ENCODE results near the gene PCDHGC4.
A peak's percentile ranks its signal among the peaks of the same experiment; 100 is the strongest.

PCDHGC4 gene

GRCh38 chr5:141484641-141485311 lies at the start of gene PCDHGC4:
Gene PCDHGC4 (plus strand): TSS chr5:141485030. CDS start chr5:141485174, 144 bp downstream.
- peak; percentile 22 for DNase-seq

DNA sequence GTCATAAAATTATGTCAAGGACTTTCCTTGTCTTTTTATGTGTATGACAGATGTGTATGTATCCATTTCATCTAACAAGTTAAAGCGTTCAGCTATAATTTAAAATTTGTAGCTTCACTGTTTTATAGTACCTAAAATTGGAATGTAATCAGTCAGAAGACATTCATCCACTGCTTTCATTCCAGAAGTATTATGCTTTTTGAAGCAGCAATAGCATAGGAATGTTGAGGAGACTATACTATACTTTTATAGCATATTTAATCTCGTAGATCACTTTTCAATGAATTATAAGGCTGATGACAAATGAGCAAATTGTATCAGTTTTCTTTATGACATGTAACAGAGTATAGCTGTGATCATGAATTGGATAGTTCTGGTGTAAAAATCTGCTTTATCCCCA lies 47.6 kb upstream of the PCDHGC4 start:
- DNase-seq: no peak

GRCh38 chr5:141439411-141440141 lies 45.3 kb upstream of the PCDHGC4 start:
- no peak for DNase-seq

DNA sequence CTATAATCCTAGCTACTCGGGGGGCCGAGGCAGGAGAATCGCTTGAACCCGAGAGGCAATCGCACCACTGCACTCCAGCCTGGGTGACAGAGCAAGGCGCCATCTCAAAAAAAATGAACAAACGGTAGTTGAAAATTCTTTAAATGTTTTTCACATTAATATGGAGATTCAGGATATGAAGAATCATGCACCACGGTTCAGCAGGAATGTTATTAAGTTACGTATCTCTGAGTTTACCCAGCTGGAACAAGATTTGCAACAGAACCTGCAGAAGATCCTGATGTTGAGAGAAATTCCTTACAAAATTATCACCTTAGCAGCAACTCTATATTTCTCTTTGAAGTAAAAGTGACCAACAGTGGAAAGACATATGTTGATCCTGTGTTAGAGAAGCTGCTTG lies 44.5 kb upstream of the PCDHGC4 start:
- no peak for DNase-seq

- DNase-seq: no peak
These were observed 43.2 kb upstream of the PCDHGC4 start for GRCh38 chr5:141441571-141442170.

DNA sequence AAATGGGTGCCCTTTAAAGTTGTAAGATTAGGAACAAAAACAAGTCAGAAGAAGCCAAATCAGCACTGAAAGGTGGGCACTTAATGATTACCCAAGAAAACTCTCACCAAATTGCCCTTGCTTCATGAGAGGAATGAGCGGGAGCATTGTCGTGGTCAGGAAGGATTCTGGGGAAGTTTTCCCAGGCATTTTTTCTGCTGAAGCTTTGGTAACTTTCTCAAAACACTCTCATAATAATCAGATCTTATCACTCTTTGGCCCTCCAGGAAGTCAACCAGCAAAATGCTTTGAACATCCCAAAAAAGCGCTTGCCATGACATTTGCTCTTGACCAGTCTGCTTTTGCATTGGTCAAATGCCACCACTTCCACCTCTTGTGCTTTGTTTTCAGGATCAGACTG lies 19.5 kb upstream of the PCDHGC4 start:
- no peak for DNase-seq

DNA sequence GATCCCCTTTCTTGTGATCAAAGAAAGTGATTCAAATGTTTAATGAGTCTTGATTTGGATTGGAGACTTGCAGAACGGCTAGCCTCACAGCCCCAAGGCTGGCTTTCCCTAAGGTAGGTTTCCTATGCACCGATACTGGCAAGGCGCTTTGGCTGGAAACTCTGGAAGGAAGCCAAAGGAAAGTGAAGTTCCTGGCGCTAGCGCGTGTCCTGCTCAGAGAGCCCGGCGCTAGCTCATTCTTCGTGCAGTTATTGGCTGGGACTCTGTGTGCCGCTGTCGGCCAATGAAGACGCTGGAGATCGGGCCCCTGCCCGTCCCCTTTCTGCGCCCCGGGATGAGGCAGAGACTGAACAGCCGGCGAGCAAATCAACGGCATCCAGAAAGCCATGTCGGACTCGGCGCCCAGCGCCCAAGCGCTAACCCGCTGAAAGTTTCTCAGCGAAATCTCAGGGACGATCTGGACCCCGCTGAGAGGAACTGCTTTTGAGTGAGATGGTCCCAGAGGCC lies 9.2 kb upstream of the PCDHGC4 start, which contains the start of gene PCDHGC3:
Gene PCDHGC3 (plus strand): TSS at position 342 of the 507 bp plus-strand sequence. CDS start 151 bp downstream, at position 493.
- peak; percentile 74 for DNase-seq

- DNase-seq: peak; percentile 41
These were observed 8.5 kb upstream of the PCDHGC4 start for GRCh38 chr5:141476132-141476911.

DNA sequence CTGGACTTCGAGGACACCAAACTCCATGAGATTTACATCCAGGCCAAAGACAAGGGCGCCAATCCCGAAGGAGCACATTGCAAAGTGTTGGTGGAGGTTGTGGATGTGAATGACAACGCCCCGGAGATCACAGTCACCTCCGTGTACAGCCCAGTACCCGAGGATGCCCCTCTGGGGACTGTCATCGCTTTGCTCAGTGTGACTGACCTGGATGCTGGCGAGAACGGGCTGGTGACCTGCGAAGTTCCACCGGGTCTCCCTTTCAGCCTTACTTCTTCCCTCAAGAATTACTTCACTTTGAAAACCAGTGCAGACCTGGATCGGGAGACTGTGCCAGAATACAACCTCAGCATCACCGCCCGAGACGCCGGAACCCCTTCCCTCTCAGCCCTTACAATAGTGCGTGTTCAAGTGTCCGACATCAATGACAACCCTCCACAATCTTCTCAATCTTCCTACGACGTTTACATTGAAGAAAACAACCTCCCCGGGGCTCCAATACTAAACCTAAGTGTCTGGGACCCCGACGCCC lies 7.7 kb upstream of the PCDHGC4 start:
- DNase-seq: no peak

DNA sequence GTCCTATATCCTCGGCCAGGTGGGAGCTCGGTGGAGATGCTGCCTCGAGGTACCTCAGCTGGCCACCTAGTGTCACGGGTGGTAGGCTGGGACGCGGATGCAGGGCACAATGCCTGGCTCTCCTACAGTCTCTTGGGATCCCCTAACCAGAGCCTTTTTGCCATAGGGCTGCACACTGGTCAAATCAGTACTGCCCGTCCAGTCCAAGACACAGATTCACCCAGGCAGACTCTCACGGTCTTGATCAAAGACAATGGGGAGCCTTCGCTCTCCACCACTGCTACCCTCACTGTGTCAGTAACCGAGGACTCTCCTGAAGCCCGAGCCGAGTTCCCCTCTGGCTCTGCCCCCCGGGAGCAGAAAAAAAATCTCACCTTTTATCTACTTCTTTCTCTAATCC lies 7.0 kb upstream of the PCDHGC4 start:
- DNase-seq: no peak

DNA sequence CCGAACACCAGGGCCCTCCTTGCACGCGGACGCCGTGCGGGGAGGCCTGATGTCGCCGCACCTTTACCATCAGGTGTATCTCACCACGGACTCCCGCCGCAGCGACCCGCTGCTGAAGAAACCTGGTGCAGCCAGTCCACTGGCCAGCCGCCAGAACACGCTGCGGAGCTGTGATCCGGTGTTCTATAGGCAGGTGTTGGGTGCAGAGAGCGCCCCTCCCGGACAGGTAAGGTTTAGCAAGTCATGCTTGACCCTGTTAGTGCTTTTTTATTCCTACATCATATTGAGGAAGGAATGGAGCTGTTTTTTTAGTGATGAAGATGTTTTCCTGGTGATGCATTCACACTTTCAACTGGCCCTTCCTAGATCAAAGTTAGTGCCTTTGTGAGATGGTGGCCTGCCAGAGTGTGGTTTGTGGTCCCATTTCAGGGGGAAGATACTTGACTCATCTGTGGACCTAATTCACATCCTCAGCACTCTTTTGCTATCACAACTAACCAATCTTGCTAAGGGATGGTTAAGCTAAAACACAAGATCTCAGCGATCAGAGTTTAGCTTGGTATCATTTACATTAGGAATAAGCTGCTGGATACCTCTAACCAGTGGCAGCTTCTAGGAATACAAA lies 6.4 kb upstream of the PCDHGC4 start:
- DNase-seq: no peak

DNA sequence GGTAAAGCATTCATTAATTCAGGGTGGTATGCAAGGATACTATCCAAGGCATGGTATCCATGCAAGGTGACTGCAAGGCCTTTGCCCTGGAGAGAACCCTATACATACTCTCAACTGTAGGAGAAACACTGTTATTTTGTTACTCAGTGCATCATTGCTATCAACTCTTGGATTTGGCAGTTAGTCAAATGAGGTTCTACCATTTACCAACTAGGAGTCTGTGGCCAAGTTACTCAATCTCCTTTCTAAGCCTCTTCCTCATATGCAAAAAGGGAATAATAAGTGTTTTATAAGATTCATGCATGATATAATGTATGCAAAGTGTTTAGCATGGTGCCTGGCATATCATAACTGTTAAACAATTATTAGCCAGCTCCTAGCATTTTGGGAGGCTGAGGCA lies 5.1 kb upstream of the PCDHGC4 start:
- DNase-seq: peak; percentile 53

- DNase-seq: no peak
These were observed 928 bp upstream of the PCDHGC4 start for GRCh38 chr5:141483902-141484301.

- DNase-seq: no peak
These were observed 555 bp upstream of the PCDHGC4 start for GRCh38 chr5:141484310-141484640.

DNA sequence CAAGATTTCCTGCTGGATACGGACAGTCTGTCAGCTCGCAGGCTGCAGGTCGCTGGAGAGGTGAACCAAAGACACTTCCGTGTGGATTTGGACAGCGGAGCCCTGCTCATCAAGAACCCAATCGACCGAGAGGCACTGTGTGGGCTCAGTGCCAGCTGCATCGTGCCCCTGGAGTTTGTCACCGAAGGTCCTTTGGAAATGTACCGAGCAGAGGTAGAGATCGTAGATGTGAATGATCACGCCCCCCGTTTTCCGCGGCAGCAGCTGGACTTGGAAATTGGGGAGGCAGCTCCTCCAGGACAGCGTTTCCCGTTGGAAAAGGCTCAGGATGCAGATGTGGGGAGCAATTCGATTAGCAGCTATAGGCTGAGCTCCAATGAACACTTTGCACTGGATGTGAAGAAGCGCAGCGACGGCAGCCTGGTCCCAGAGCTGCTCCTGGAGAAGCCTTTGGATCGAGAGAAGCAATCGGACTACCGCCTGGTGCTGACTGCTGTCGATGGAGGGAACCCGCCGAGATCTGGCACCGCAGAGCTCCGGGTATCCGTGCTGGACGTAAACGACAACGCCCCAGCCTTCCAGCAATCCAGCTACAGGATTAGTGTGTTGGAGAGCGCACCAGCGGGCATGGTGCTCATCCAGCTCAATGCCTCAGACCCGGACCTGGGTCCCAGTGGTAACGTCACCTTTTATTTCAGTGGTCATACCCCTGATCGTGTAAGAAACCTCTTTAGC lies 658 bp downstream of the PCDHGC4 start:
- no peak for DNase-seq

DNA sequence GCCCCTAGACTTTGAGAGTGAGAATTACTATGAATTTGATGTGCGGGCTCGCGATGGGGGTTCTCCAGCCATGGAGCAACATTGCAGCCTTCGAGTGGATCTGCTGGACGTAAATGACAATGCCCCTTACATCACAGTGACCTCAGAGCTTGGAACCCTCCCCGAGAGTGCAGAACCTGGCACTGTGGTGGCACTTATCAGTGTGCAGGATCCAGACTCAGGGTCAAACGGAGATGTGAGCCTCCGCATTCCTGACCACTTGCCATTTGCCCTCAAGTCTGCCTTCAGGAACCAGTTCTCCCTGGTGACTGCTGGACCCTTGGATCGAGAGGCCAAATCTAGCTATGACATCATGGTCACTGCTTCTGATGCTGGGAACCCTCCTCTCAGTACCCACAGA lies 1.3 kb downstream of the PCDHGC4 start:
- DNase-seq: no peak

DNA sequence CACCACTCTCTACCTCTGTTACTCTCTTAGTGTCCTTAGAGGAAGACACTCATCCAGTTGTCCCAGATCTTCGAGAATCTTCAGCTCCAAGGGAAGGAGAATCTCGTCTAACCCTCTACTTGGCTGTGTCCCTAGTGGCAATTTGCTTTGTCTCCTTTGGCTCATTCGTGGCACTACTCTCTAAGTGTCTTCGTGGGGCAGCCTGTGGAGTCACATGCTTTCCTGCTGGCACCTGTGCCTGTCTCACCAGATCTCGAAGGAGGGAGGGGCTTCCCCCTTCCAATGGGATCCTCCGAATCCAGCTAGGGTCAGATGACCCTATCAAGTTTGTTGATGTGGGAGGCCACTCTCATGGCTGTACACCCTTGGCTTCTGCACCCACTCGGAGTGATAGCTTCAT lies 2.3 kb downstream of the PCDHGC4 start:
- DNase-seq: no peak

GRCh38 chr5:141488591-141489561 lies 4.0 kb downstream of the PCDHGC4 start, which contains the start of gene PCDHGC5:
Gene PCDHGC5 (plus strand): TSS chr5:141489081. CDS start chr5:141489241, 160 bp downstream.
- DNase-seq: no peak

DNA sequence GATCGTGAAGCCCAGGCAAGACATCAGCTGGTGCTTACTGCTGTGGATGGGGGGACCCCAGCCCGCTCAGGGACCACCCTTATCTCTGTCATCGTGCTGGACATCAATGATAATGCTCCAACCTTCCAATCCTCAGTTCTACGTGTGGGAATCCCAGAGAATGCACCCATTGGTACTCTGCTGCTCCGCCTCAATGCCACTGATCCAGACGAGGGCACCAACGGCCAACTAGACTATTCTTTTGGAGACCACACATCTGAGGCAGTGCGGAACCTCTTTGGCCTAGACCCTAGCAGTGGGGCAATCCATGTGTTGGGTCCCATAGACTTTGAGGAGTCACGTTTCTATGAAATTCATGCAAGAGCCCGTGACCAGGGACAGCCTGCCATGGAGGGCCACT lies 5.0 kb downstream of the PCDHGC4 start:
- no peak for DNase-seq

DNA sequence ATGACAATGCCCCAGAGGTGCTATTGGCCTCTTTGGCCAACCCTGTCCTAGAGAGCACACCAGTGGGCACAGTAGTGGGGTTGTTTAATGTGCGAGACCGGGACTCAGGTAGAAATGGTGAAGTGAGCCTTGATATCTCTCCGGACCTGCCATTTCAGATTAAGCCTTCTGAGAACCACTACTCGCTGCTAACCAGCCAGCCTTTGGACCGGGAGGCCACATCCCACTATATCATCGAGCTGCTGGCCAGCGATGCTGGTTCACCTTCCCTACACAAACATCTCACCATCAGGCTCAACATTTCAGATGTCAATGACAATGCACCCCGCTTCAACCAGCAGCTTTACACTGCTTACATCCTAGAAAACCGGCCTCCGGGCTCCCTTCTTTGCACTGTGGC lies 5.4 kb downstream of the PCDHGC4 start:
- DNase-seq: no peak

Measured in hematopoietic multipotent progenitor cell treated with erythropoietin and hydrocortisone succinate and interleukin-3 and kit ligand, for 4 days (in vitro differentiated cells).